Adipocyte (in vitro differentiated cells): ENCODE results near the gene SNX7.
A peak's percentile ranks its signal among the peaks of the same experiment; 100 is the strongest.

ENCODE experiments used
- DNase-seq: peaks from one replicate; pipeline ENCODE4 v3.0.0-alpha.2; 2015; ENCODE audit warnings: low read depth
- H3K27me3 ChIP-seq: replicated peaks from 2 replicates; pipeline ENCODE4 v1.7.0; 2013; ENCODE audit warnings: mild to moderate bottlenecking, low read length, moderate library complexity; ENCODE audit not compliant: control insufficient read depth, insufficient read depth
- H3K36me3 ChIP-seq: 2 replicates; pipeline ENCODE4 v1.7.0; 2013; ENCODE audit warnings: low read length, mild to moderate bottlenecking, moderate library complexity; ENCODE audit not compliant: control insufficient read depth, insufficient read depth, severe bottlenecking
- H3K4me1 ChIP-seq: 2 replicates; pipeline ENCODE4 v1.7.0; 2013; ENCODE audit warnings: mild to moderate bottlenecking, low read length, moderate library complexity; ENCODE audit not compliant: control insufficient read depth, insufficient read depth
- H3K4me3 ChIP-seq: 2 replicates; pipeline ENCODE4 v1.7.0; 2013; ENCODE audit warnings: mild to moderate bottlenecking, low read length, moderate library complexity
- H3K9ac ChIP-seq: 2 replicates; pipeline ENCODE4 v1.7.0; 2013; ENCODE audit warnings: mild to moderate bottlenecking, low read length, moderate library complexity
- H3K9me3 ChIP-seq: 2 replicates; pipeline ENCODE4 v1.7.0; 2013; ENCODE audit warnings: mild to moderate bottlenecking, low read length, moderate library complexity; ENCODE audit not compliant: control insufficient read depth

Gene SNX7

DNA sequence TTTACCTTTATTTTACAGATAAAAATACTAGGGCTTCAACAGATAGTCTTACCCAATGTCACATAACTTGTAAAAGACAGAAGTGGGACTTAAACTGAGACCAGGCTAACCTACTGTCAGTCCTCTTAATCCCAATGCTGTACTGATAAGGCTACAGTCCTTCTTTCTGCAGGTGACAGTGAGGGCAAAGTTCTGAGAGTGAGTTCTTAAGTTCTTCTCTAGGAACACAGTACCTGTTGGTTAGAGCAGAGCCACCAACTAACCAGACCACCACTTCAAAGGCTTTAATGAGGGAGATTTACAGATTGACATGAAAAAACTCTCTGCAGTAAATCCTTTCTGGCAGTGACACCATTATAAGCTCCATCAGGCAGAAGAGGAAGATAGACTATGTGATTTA, 74.2 kb downstream of the SNX7 start:
- Histone ChIP-seq H3K9me3 (no peaks in the 10 kb centered on the region), H3K36me3 (no peaks in the 10 kb centered on the region), H3K27me3 (no peaks in the 10 kb centered on the region), H3K9ac (no peak overlapping the region), H3K4me1 (no peaks in the 10 kb centered on the region), H3K4me3 (no peak overlapping the region)
- DNase-seq: no peak

DNA sequence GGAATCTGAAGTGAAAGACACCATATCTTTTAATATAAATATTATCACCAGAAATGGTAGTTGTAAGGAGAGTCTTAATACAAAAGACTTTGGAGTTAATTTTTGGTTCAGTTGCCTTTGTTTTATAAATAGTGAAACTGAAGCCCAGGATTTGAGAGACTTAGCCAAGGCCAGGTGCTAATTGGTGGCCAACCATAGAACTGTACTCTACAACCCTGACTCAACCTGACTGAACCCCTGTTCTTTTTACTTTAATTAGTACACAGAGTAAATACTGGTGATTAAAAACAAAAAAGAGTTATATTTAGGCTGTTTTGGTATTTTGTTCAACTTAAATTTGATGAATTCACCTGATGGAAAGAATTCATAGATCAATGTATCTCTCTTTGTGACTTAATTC, 76.3 kb downstream of the SNX7 start:
- Histone ChIP-seq H3K4me1 (no peaks in the 10 kb centered on the region), H3K9me3 (no peaks in the 10 kb centered on the region), H3K36me3 (no peaks in the 10 kb centered on the region), H3K9ac (no peak overlapping the region), H3K4me3 (no peak overlapping the region), H3K27me3 (no peaks in the 10 kb centered on the region)
- no peak for DNase-seq

DNA sequence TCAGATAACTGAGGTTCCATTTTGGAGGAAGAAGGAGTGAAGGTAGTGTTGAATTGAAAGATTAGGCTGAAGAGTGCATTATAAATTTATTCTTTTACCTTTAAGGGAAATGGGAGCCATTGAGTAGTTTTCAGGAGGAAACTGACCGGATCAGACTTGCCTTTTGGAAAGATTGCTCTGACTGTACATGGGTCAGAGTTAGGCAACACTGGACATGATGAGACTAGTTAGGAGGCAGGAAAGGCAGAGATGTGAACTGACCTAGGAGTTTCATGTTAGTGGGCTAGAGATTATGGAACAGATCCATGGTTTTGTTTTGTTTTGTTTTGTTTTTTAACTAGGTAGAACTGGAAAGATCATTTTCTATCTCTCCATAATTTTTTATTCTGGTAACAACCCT, 78.2 kb downstream of the SNX7 start:
- Histone ChIP-seq H3K4me1 (no peaks in the 10 kb centered on the region), H3K9ac (no peak overlapping the region), H3K27me3 (no peaks in the 10 kb centered on the region), H3K9me3 (no peaks in the 10 kb centered on the region), H3K4me3 (no peak overlapping the region), H3K36me3 (no peaks in the 10 kb centered on the region)
- DNase-seq: no peak

DNA sequence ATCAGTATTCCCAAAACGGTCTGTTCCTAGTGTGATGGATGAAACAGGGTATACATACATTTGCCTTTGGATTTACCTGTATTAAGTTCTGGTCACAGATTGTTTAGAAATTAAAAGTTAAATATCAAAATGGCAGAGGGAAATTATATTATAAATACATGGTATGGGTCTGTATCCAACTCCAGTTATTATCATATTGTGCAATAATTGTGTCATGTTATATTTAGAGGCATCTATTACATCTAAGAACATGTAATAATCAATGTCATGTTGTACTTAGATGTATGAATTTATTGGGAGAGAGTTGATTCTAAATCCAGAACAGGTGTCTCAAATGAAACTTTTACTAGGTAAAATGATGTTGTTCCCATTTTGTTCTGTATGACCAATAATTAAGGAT, 79.6 kb downstream of the SNX7 start:
- Histone ChIP-seq H3K9me3 (no peaks in the 10 kb centered on the region), H3K36me3 (no peaks in the 10 kb centered on the region), H3K9ac (no peak overlapping the region), H3K4me1 (no peaks in the 10 kb centered on the region), H3K27me3 (no peaks in the 10 kb centered on the region), H3K4me3 (no peak overlapping the region)
- no peak for DNase-seq

DNA sequence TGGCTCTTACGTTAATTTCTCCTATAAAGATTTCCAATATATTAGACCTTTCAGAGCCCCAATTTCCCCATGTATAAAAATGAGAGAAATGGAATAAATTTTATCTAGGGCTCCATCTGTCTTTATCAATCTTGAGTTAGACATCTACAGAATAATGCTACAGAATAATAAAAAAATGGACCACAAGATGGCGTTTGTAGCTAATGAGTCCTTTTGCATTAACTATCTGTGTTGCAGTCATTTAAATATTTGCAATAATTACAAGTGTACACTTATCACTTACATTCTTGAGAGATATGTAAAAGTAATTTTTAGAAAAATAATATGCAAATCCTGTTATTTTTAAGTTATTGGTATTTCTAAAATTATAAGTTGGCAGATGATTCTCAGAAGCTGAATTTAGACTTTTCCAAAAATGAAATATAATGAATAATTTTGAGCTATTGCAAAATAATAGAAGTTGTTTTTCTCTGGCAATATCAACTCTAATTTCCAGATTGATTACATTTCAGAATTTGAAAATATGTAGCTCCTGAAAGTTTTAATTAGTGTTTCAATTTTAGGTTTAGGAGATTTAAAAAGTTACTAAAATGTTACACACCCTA, 87.7 kb downstream of the SNX7 start:
- no peaks in the 10 kb centered on the region for H3K4me1 ChIP-seq
- peak; percentile 64 for DNase-seq
- H3K9me3 ChIP-seq: no peaks in the 10 kb centered on the region
- H3K9ac ChIP-seq: no peak overlapping the region
- no peak overlapping the region for H3K4me3 ChIP-seq
- no peaks in the 10 kb centered on the region for H3K27me3 ChIP-seq
- no peaks in the 10 kb centered on the region for H3K36me3 ChIP-seq

DNA sequence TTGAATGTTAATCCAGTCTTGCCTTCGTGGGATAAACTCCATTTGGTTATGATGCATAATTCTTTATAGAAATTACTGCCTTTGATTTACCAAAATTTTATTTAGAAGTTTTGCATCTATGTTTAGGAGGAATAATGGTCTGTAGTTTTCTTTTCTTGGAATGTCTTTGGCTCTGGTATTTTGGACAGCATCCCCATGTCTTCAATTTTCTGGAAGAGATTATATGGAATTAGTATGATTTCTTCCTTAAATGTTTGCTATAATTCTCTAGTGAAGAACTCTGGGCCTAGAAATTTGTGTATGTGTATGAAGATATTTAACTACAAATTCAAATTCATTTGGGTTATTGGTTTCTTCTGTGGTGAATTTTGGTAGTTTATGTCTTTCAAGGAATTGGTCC, 92.7 kb downstream of the SNX7 start:
- no peak for DNase-seq

DNA sequence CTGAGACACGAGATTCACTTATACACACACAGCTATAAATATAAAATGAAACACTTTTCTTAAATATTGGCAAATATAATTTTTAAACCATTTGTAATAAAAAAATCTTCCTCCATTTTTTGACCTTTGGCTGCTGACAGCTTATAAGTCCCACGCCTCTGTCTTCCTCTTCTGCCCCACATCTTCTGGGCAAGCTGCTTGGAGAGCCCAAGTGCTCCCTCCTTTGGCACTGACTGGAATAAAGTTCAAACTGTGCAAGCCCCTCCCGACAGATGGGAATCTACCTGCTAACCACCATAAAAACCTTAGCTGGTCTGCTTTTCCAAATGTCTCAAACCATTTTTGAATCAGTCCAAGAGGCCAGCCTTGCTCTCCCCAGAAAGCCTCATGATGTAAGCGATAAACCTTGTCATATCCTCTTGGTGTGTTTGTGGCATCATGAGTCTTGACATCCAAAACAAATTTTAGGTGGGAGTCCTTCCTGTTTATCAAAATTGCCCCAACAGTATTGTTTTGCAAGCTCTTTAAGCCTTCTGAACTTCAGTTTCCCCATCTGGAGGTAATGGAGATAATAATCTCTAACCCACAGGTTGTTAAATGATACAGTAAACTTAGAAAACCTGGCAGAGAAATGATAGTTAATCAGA, 99.8 kb downstream of the SNX7 start:
- H3K4me3 ChIP-seq: no peak overlapping the region
- no peaks in the 10 kb centered on the region for H3K4me1 ChIP-seq
- H3K9me3 ChIP-seq: no peaks in the 10 kb centered on the region
- H3K27me3 ChIP-seq: no peaks in the 10 kb centered on the region
- DNase-seq: no peak
- no peak overlapping the region for H3K9ac ChIP-seq
- H3K36me3 ChIP-seq: peaks cover 3% of the 10 kb centered on the region

More for the DNA sequence above, 92.7 kb downstream of the SNX7 start:
- no peaks in the 10 kb centered on the region for H3K4me1 ChIP-seq
- no peak overlapping the region for H3K4me3 ChIP-seq
- no peaks in the 10 kb centered on the region for H3K27me3 ChIP-seq
- no peak overlapping the region for H3K9ac ChIP-seq
- no peaks in the 10 kb centered on the region for H3K36me3 ChIP-seq
- H3K9me3 ChIP-seq: no peaks in the 10 kb centered on the region

DNA sequence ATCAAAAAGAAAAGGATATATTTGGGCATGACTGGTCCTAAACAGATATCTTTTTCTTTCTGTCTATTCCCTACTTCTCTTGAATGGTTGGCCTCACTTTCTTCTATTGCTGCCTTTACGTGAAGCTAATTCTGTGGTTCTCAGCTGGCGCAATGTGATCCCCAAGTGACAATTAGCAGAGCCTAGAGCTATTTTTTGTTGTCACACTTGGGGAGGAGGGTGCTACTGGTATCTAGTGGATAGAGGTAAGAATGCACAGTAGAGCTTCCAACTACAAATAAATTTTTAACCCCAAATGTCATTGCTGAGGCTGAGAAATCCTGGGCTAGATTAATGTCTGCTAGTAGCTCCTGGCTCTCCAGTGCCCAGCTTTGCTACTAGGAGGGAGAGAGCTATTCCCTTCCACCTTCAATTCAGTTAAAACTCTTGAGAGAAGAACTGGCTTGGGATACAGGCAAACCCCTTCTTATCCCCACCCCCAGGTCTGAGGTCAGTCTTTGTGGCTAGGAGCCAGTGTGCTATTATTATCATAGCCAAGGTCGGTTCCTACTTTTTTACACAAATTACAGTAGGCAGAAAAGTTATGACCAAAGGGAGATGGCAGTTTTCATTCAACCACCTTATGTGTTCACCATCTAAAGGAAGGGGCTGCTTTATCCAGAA, 102.1 kb downstream of the SNX7 start:
- Histone ChIP-seq H3K4me1 (no peaks in the 10 kb centered on the region), H3K9me3 (no peaks in the 10 kb centered on the region), H3K9ac (no peak overlapping the region), H3K36me3 (peaks cover 3% of the 10 kb centered on the region), H3K4me3 (no peak overlapping the region), H3K27me3 (no peaks in the 10 kb centered on the region)
- no peak for DNase-seq

DNA sequence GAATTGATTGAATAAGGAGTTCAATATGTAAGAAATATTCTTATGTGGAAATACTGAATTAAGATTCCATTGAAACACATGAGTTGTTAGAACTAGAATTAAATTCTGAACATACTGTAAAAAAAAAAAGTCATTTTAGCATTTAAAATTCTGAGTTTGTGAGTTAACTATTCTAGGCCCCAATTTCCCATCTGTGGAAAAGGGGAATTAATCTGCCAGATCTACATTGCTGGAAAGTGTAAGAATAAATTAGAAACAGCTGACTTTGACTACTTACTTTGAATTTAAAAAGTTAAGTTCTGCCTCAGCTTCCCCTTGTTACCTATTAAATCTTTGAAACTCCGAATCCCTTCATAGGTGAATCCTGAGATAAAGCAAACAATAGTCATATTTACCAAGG, 103.0 kb downstream of the SNX7 start:
- peaks cover 3% of the 10 kb centered on the region for H3K36me3 ChIP-seq
- H3K9ac ChIP-seq: no peak overlapping the region
- H3K9me3 ChIP-seq: no peaks in the 10 kb centered on the region
- no peak for DNase-seq
- H3K4me1 ChIP-seq: no peaks in the 10 kb centered on the region
- H3K4me3 ChIP-seq: no peak overlapping the region
- no peaks in the 10 kb centered on the region for H3K27me3 ChIP-seq

DNA sequence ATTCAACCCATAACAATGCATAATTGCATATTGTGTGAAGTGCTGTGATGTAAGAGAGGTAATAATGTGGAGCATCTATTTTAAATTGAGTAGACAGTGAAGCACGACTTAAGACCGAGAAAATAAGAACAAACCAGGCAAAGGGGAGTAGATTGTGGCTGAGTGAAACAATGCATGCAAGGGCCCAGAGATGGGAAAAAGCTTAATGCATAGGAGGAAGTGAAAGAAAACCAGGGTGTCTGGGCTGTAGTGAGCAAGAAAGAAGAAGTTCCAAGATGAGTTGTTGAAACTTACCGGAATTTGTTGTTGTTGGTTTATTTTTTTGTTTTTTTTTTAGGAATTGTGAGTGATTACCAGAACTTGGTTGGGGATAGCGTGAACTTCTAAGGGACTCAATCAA, 104.7 kb downstream of the SNX7 start:
- no peaks in the 10 kb centered on the region for H3K4me1 ChIP-seq
- no peaks in the 10 kb centered on the region for H3K9me3 ChIP-seq
- DNase-seq: no peak

DNA sequence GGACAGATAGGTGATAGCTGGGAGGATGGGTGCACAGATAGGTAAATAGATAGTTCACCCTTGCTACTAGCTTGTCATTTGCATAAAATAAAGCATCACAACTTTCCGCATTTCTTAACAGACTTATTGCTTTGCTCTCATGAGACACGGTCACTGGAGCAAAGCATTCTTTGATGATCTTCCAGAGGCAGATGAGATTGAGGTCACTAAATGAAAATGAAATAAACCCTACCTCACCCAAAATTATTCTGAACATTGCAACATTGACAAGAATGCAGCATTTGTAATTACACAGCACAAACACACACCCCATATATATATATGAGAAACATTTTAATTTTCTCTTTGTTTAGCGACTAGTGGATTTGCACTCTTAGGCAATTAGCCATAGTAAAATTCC, 107.6 kb downstream of the SNX7 start:
- H3K36me3 ChIP-seq: no peaks in the 10 kb centered on the region
- DNase-seq: no peak
- no peak overlapping the region for H3K4me3 ChIP-seq
- H3K27me3 ChIP-seq: no peaks in the 10 kb centered on the region
- no peaks in the 10 kb centered on the region for H3K9me3 ChIP-seq
- no peak overlapping the region for H3K9ac ChIP-seq
- H3K4me1 ChIP-seq: no peaks in the 10 kb centered on the region

More for the DNA sequence above, 104.7 kb downstream of the SNX7 start:
- Histone ChIP-seq H3K4me3 (no peak overlapping the region), H3K27me3 (no peaks in the 10 kb centered on the region), H3K36me3 (no peaks in the 10 kb centered on the region), H3K9ac (no peak overlapping the region)
